K562 (cell line): Measurements from ENCODE around the gene UBQLN2. TPM values are rescaled to one million over a fixed set of nuclear protein-coding genes. Genes with fewer than 3 reads are reported as not detected.

Source experiments
- ATAC-seq: fragments of 200-7000 bp; cut with Tn5 transposase; 3 replicates; pipeline ENCODE4 v1.9.1; 2020; ENCODE audit warnings: moderate library complexity
- BruUV-seq: library from RNA; stranded (reverse); fragments of 400-500 nt; replicated peaks from 2 replicates; lab custom pipeline; 2021; lab: Mats Ljungman, UMichigan
- CTCF ChIA-PET: fragments of 300-600 bp; formaldehyde crosslinking; extraction: SDS; loops from one replicate; lab custom pipeline; 2021; ENCODE audit warnings: low intra/inter-chr PET ratio; lab: Yijun Ruan, JAX
- POLR2A ChIA-PET: fragments of 300-600, 350-650 bp; sonication (Branson Sonifier 250); formaldehyde crosslinking; extraction: SDS; loops from one replicate; lab custom pipeline; 2021; ENCODE audit warnings: antibody characterized with exemption, inconsistent platforms; lab: Yijun Ruan, JAX
- DNase-seq, 4 experiments: peaks; one replicate each; pipeline versions ENCODE4 v3.0.0 to v3.0.0-alpha.2; 2011 to 2018; ENCODE audit warnings: low spot score in 3 of 4, mixed read lengths in 3 of 4; ENCODE audit errors: extremely low read depth in 1 of 4
- FAIRE-seq: peaks from 2 replicates; lab custom pipeline; 2011; peaks lifted over from hg19 to GRCh38; lab: Jason Lieb, UNC
- H2AFZ ChIP-seq: 2 replicates; pipeline ENCODE4 v1.6.0; 2011; ENCODE audit warnings: low read depth, low read length, control low read depth, inconsistent platforms
- H3K27ac ChIP-seq: fragments of 200-600 bp; 3 replicates; pipeline ENCODE4 v1.8.0; 2011; ENCODE audit warnings: low read depth, mild to moderate bottlenecking, control low read depth, inconsistent platforms, low read length, moderate library complexity, mixed read lengths; ENCODE audit errors: extremely low read depth
- H3K27me3 ChIP-seq, 2 experiments: fragments of 300-600 bp in 1 of 2; 2 replicates in 1 of 2; 3 replicates in 1 of 2; pipeline versions ENCODE4 v1.6.0 to v1.8.0; 2011; ENCODE audit warnings: inconsistent platforms in 2 of 2, low read length in 2 of 2, mild to moderate bottlenecking in 1 of 2, mixed read lengths in 1 of 2, moderate library complexity in 1 of 2; ENCODE audit not compliant: control insufficient read depth in 2 of 2, insufficient read depth in 2 of 2
- H3K36me3 ChIP-seq: fragments of 300-600 bp; 3 replicates; pipeline ENCODE4 v1.8.0; 2011; ENCODE audit warnings: mild to moderate bottlenecking, low read length, inconsistent platforms; ENCODE audit not compliant: control insufficient read depth, insufficient read depth
- H3K4me1 ChIP-seq, 2 experiments: fragments of 200-600 bp in 1 of 2; replicated peaks in 1 of 2; 2 replicates in 1 of 2; 3 replicates in 1 of 2; pipeline versions ENCODE4 v1.5.1 to v1.8.0; 2011; ENCODE audit warnings: inconsistent platforms in 2 of 2, low read length in 2 of 2, mild to moderate bottlenecking in 1 of 2, mixed read lengths in 1 of 2, moderate library complexity in 1 of 2; ENCODE audit not compliant: control insufficient read depth in 2 of 2, insufficient read depth in 2 of 2
- H3K4me2 ChIP-seq: 2 replicates; pipeline ENCODE4 v1.6.1; 2011; ENCODE audit warnings: low read length, control low read depth, inconsistent platforms, mixed read lengths; ENCODE audit not compliant: insufficient read depth
- H3K4me3 ChIP-seq: fragments of 200-600 bp; sonication (generic), shearing (Covaris generic); 2 replicates; pipeline ENCODE4 v1.5.1; 2016; ENCODE audit warnings: control low read depth, inconsistent platforms
- H3K79me2 ChIP-seq: fragments of 200-600 bp; 3 replicates; pipeline ENCODE4 v1.8.0; 2011; ENCODE audit warnings: low read length, inconsistent platforms; ENCODE audit not compliant: control insufficient read depth, insufficient read depth
- H3K9ac ChIP-seq, 2 experiments: 2 replicates each; pipeline versions ENCODE4 v1.6.0 to v1.6.1; 2011; ENCODE audit warnings: low read depth in 2 of 2, low read length in 2 of 2, control low read depth in 1 of 2, inconsistent platforms in 1 of 2, mild to moderate bottlenecking in 1 of 2, mixed read lengths in 1 of 2; ENCODE audit not compliant: insufficient read depth in 1 of 2
- H3K9me1 ChIP-seq: one replicate; pipeline ENCODE4 v1.6.0; 2011; ENCODE audit warnings: inconsistent platforms, mild to moderate bottlenecking, low read length, moderate library complexity; ENCODE audit not compliant: control insufficient read depth, insufficient read depth
- H3K9me3 ChIP-seq: replicated peaks from 2 replicates; pipeline ENCODE4 v1.5.1; 2011; ENCODE audit warnings: low read depth, low read length, inconsistent platforms; ENCODE audit not compliant: control insufficient read depth, insufficient read depth
- H4K20me1 ChIP-seq: replicated peaks from 2 replicates; pipeline ENCODE4 v1.6.1; 2011; ENCODE audit warnings: low read length, inconsistent platforms, mixed read lengths; ENCODE audit not compliant: control insufficient read depth, insufficient read depth
- ASH1L ChIP-seq: fragments of 450-650 bp; IDR thresholded peaks from 2 replicates; pipeline ENCODE4 v1.6.1; 2018; ENCODE audit warnings: borderline replicate concordance, mild to moderate bottlenecking, low read depth; ENCODE audit not compliant: partially characterized antibody
- CCAR2 ChIP-seq: fragments of 200-400 bp; formaldehyde crosslinking; IDR thresholded peaks from 2 replicates; pipeline ENCODE4 v1.6.1; 2017; ENCODE audit warnings: mild to moderate bottlenecking, low read depth, low read length
- ELF1 ChIP-seq: fragments of 200-800 bp; sonication (Bioruptor generic); IDR thresholded peaks from 2 replicates; pipeline ENCODE4 v1.6.1; 2016; ENCODE audit warnings: missing genetic modification characterization, missing compliant biosample characterization
- KDM2B ChIP-seq: fragments of 250-450 bp; sonication (Bioruptor Pico); IDR thresholded peaks from 2 replicates; pipeline ENCODE4 v1.8.0; 2021; ENCODE audit warnings: mild to moderate bottlenecking, moderate library complexity
- MCM7 ChIP-seq, 2 experiments: fragments of 450-650 bp; IDR thresholded peaks; 2 replicates each; pipeline ENCODE4 v1.6.1; 2016 to 2018
- PRMT5 ChIP-seq: sonication (generic); formaldehyde crosslinking; IDR thresholded peaks from 2 replicates; pipeline ENCODE4 v1.5.0; 2020; ENCODE audit warnings: missing genetic modification reagents
- RBM22 ChIP-seq: fragments of 200-400 bp; formaldehyde crosslinking; IDR thresholded peaks from 2 replicates; pipeline ENCODE4 v1.6.1; 2018; ENCODE audit warnings: low read length, low read depth; ENCODE audit not compliant: poor library complexity, severe bottlenecking
- SMARCA5 ChIP-seq: fragments of 450-650 bp; IDR thresholded peaks from 2 replicates; pipeline ENCODE4 v1.6.1; 2016
- SNIP1 ChIP-seq: fragments of 450-650 bp; IDR thresholded peaks from 2 replicates; pipeline ENCODE4 v1.7.1; 2017; ENCODE audit warnings: low read depth, mild to moderate bottlenecking
- STAG1 ChIP-seq: sonication (generic); formaldehyde crosslinking; IDR thresholded peaks from 2 replicates; pipeline ENCODE4 v1.5.0; 2020; ENCODE audit warnings: missing genetic modification reagents, borderline replicate concordance
- THAP7 ChIP-seq: fragments of 250-450 bp; sonication (Bioruptor Pico); IDR thresholded peaks from 2 replicates; pipeline ENCODE4 v1.5.0; 2021
- YY1 ChIP-seq, 3 experiments: IDR thresholded peaks; 2 replicates each; pipeline ENCODE4 v1.6.1; 2011; ENCODE audit warnings: low read length in 2 of 3, mild to moderate bottlenecking in 2 of 3, moderate library complexity in 2 of 3, borderline replicate concordance in 1 of 3, control low read depth in 1 of 3, low read depth in 1 of 3; ENCODE audit not compliant: insufficient read depth in 3 of 3, insufficient replicate concordance in 2 of 3, control insufficient read depth in 1 of 3, insufficient read length in 1 of 3; ENCODE audit errors: extremely low read depth in 1 of 3
- WGBS: fragments of 100-300 bp; shearing (Covaris generic); methylation state at CpG from one replicate; pipeline ENCODE4 v1.1.6; 2016; ENCODE audit warnings: low coverage, mixed read lengths; ENCODE audit not compliant: insufficient coverage; ENCODE audit errors: missing lambda C conversion rate; 5-methylcytosine and 5-hydroxymethylcytosine counted together
- in situ Hi-C: fragments of 300-500 bp; cut with MboI; formaldehyde crosslinking; loops from 4 replicates; pipeline ENCODE4 v1.15.0; 2018; ENCODE audit warnings: inconsistent platforms, mixed read lengths
- intact Hi-C: fragments of 100-400 bp; cut with micrococcal nuclease; formaldehyde crosslinking; loops from 2 replicates; pipeline ENCODE4 v1.14.2; 2022
- polyA plus RNA-seq, 8 experiments: library from polyadenylated mRNA; depleted of rRNA in 4 of 8; stranded (reverse) in 5 of 8; unstranded in 3 of 8; fragments of >200 nt; fragmentation: Nextera tagmentation in 2 of 8; fragmentation: Illumina TruSeq in 1 of 8; extraction: Ambion mirVana in 2 of 8; extraction: Trizol in 1 of 8; gene quantifications; 2 replicates each; pipeline versions ENCODE4 v1.2.1 to v1.2.3, GENCODE V29; 2011 to 2014; ENCODE audit warnings: inconsistent platforms in 1 of 8, missing spikeins in 1 of 8
- total RNA-seq, 7 experiments: library from RNA; depleted of rRNA in 6 of 7; stranded (reverse); fragments of >200 nt in 6 of 7; fragmentation: Illumina TruSeq in 2 of 7; extraction: Trizol in 2 of 7; gene quantifications; 2 replicates each; pipeline versions ENCODE4 v1.2.1 to v1.2.3, GENCODE V29; 2011 to 2021; ENCODE audit warnings: low replicate concordance in 1 of 7
- TF ChIP-seq, protein P1 (sequence below): sonication (generic); formaldehyde crosslinking; IDR thresholded peaks from 2 replicates; pipeline ENCODE4 v1.9.0; 2022; ENCODE audit warnings: mild to moderate bottlenecking, missing genetic modification reagents

Gene UBQLN2
- total and polyA plus RNA-seq, 9 of the 15 experiments (the other 6 are each of a cell fraction or from before 2014, with no cell fraction given): 1.5 to 17.9 (median 5.7) TPM

- POLR2A ChIA-PET: no interaction called here
- no peaks in the 10 kb centered on the region for H3K27me3 ChIP-seq
- no peaks in the 10 kb centered on the region for H3K4me1 ChIP-seq
- no peak overlapping the region for H3K27ac ChIP-seq
- no TSS peak for BruUV-seq
- DNase-seq: no peak
- FAIRE-seq: no peak
- ATAC-seq: no peak
- no peak overlapping the region for H2AFZ ChIP-seq
- H4K20me1 ChIP-seq: no peaks in the 10 kb centered on the region
- no peak overlapping the region for H3K4me2 ChIP-seq
- H3K36me3 ChIP-seq: no peaks in the 10 kb centered on the region
- H3K9me3 ChIP-seq: no peaks in the 10 kb centered on the region
- no peaks in the 10 kb centered on the region for H3K9me1 ChIP-seq
- H3K9ac ChIP-seq: no peak overlapping the region
- in situ Hi-C loops: no loop called here
- TF ChIP-seq RBM22: no peak
- TF ChIP-seq, protein P1, sequence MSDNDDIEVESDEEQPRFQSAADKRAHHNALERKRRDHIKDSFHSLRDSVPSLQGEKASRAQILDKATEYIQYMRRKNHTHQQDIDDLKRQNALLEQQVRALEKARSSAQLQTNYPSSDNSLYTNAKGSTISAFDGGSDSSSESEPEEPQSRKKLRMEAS (CRISPR knock-in tag): no peak
- no peak for TF ChIP-seq SMARCA5
- no peak for TF ChIP-seq ELF1
- no peak for TF ChIP-seq SNIP1
- no peak for TF ChIP-seq THAP7 (CRISPR knock-in tag)
- TF ChIP-seq PRMT5 (CRISPR knock-in tag): no peak
- TF ChIP-seq ASH1L: no peak
- TF ChIP-seq STAG1 (CRISPR knock-in tag): no peak
- no peak for TF ChIP-seq KDM2B (CRISPR knock-in tag)
- no peak for TF ChIP-seq MCM7 (IDR thresholded peaks at IDR 0.05)
- TF ChIP-seq YY1 (IDR thresholded peaks at IDR 0.05; ENCODE audit: borderline replicate concordance in 1 of 3, control insufficient read depth in 1 of 3, extremely low read depth in 1 of 3, insufficient read depth in 3 of 3, insufficient read length in 1 of 3, insufficient replicate concordance in 2 of 3, low read depth in 1 of 3, low read length in 2 of 3): no peak
- no peak for TF ChIP-seq CCAR2
- TF ChIP-seq, all 486 proteins: peak for 0
- Histone ChIP-seq H3K79me2 (no peaks in the 10 kb centered on the region), H3K4me3 (no peak overlapping the region)
- WGBS: 0% methylated on average over 2 of the region's 2 CpGs
- CTCF ChIA-PET: no interaction called here
- intact Hi-C loops: no loop called here
These were observed 6.0 kb upstream of the UBQLN2 start for GRCh38 chrX:56557376-56557929.
